GM12878 (cell line): ENCODE measurements around the gene CLEC2B. TPM values are rescaled to one million over a fixed set of nuclear protein-coding genes. Genes with fewer than 3 reads are reported as not detected.

ENCODE experiments used
- ATAC-seq: fragments of 200-7000 bp; cut with Tn5 transposase; 3 replicates; pipeline ENCODE4 v1.9.1; 2020; ENCODE audit warnings: mild to moderate bottlenecking, moderate library complexity
- BruUV-seq: library from RNA; stranded (reverse); fragments of 400-500 nt; replicated peaks from 2 replicates; lab custom pipeline; 2021; lab: Mats Ljungman, UMichigan
- CTCF ChIA-PET: fragments of 300-600 bp; sonication (Branson Sonifier 250); formaldehyde crosslinking; extraction: SDS; loops from one replicate; lab custom pipeline; 2021; ENCODE audit warnings: inconsistent platforms; lab: Yijun Ruan, JAX
- POLR2A ChIA-PET: fragments of 350-600 bp; formaldehyde crosslinking; extraction: SDS; loops from one replicate; lab custom pipeline; 2021; ENCODE audit warnings: inconsistent platforms; lab: Charles Lee
- RAD21 ChIA-PET: fragments of 300-600 bp; sonication (Branson Sonifier 250); formaldehyde crosslinking; loops from one replicate; lab custom pipeline; 2023; ENCODE audit warnings: antibody characterized with exemption; ENCODE audit not compliant: unreplicated experiment; lab: Charles Lee
- SMC1A ChIA-PET: fragments of 300-600 bp; sonication (Branson Sonifier 250); formaldehyde crosslinking; loops from one replicate; lab custom pipeline; 2023; ENCODE audit not compliant: unreplicated experiment, uncharacterized antibody; lab: Charles Lee
- DNase-seq: peaks from one replicate; pipeline ENCODE4 v3.0.0-alpha.2; 2011; ENCODE audit warnings: low read depth, low spot score
- FAIRE-seq: peaks from 3 replicates; lab custom pipeline; 2011; peaks lifted over from hg19 to GRCh38; lab: Jason Lieb, UNC
- H2AFZ ChIP-seq: 2 replicates; pipeline ENCODE4 v1.6.0; 2011; ENCODE audit warnings: low read depth, low read length, control low read depth; ENCODE audit not compliant: control insufficient read depth
- H3K27ac ChIP-seq: 2 replicates; pipeline ENCODE4 v1.5.1; 2011; ENCODE audit warnings: control low read depth; ENCODE audit not compliant: control insufficient read depth, insufficient read depth
- H3K27me3 ChIP-seq, 2 experiments: replicated peaks in 1 of 2; 2 replicates each; pipeline versions ENCODE4 v1.6.0 to v1.6.1; 2011; ENCODE audit warnings: low read length in 1 of 2; ENCODE audit not compliant: control insufficient read depth in 2 of 2, insufficient read depth in 2 of 2
- H3K36me3 ChIP-seq, 2 experiments: 2 replicates each; pipeline ENCODE4 v1.5.1; 2011; ENCODE audit warnings: low read length in 1 of 2; ENCODE audit not compliant: control insufficient read depth in 2 of 2, insufficient read depth in 2 of 2
- H3K4me1 ChIP-seq: 2 replicates; pipeline ENCODE4 v1.6.1; 2011; ENCODE audit warnings: mild to moderate bottlenecking, low read length, moderate library complexity, mixed read lengths; ENCODE audit not compliant: control insufficient read depth, insufficient read depth
- H3K4me2 ChIP-seq: 2 replicates; pipeline ENCODE4 v1.6.0; 2011; ENCODE audit warnings: control low read depth; ENCODE audit not compliant: control insufficient read depth, insufficient read depth
- H3K4me3 ChIP-seq: fragments of 200-600 bp; sonication (generic); 2 replicates; pipeline ENCODE4 v1.5.1; 2016
- H3K79me2 ChIP-seq: 2 replicates; pipeline ENCODE4 v1.6.0; 2011; ENCODE audit warnings: low read length; ENCODE audit not compliant: control insufficient read depth, insufficient read depth
- H3K9ac ChIP-seq: 2 replicates; pipeline ENCODE4 v1.8.0; 2011; ENCODE audit warnings: low read length, control low read depth, mixed read lengths; ENCODE audit not compliant: control insufficient read depth, insufficient read depth
- H3K9me3 ChIP-seq: replicated peaks from 3 replicates; pipeline ENCODE4 v1.5.1; 2011; ENCODE audit warnings: mild to moderate bottlenecking, low read length; ENCODE audit not compliant: control insufficient read depth, insufficient read depth
- H4K20me1 ChIP-seq: 2 replicates; pipeline ENCODE4 v1.6.0; 2011; ENCODE audit not compliant: control insufficient read depth, insufficient read depth
- BMI1 ChIP-seq: fragments of 450-650 bp; IDR thresholded peaks from 2 replicates; pipeline ENCODE4 v1.6.1; 2016; ENCODE audit warnings: mild to moderate bottlenecking, moderate library complexity, borderline replicate concordance
- CBX3 ChIP-seq: fragments of 200-600 bp; sonication (generic); IDR thresholded peaks from 2 replicates; pipeline ENCODE4 v1.6.1; 2016; ENCODE audit warnings: low read depth, borderline replicate concordance
- CBX5 ChIP-seq: sonication (generic); IDR thresholded peaks from 2 replicates; pipeline ENCODE4 v1.6.1; 2016; ENCODE audit warnings: low read depth, moderate library complexity, mild to moderate bottlenecking, inconsistent platforms
- CHD2 ChIP-seq: IDR thresholded peaks from 2 replicates; pipeline ENCODE4 v1.6.1; 2011; ENCODE audit warnings: low read depth, low read length, improper control_type of control experiment, borderline replicate concordance
- HDGF ChIP-seq: fragments of 450-650 bp; IDR thresholded peaks from 2 replicates; pipeline ENCODE4 v1.6.1; 2016; ENCODE audit warnings: antibody characterized with exemption
- KLF5 ChIP-seq: fragments of 450-650 bp; IDR thresholded peaks from 2 replicates; pipeline ENCODE4 v1.6.1; 2014; ENCODE audit warnings: mild to moderate bottlenecking; ENCODE audit not compliant: partially characterized antibody
- NFYA ChIP-seq: IDR thresholded peaks from 2 replicates; pipeline ENCODE4 v1.6.1; 2011; ENCODE audit warnings: low read depth, mild to moderate bottlenecking, low read length, improper control_type of control experiment, borderline replicate concordance
- NR2F1 ChIP-seq: fragments of 450-650 bp; conservative IDR thresholded peaks from 2 replicates; pipeline ENCODE4 v1.6.1; 2017; ENCODE audit warnings: mild to moderate bottlenecking
- NRF1 ChIP-seq: conservative IDR thresholded peaks from 2 replicates; pipeline ENCODE4 v1.6.1; 2011; ENCODE audit warnings: mild to moderate bottlenecking, low read depth, low read length, improper control_type of control experiment
- PAX5 ChIP-seq: IDR thresholded peaks from 2 replicates; pipeline ENCODE4 v1.6.1; 2011; ENCODE audit warnings: low read depth, low read length, borderline replicate concordance
- POLR2A ChIP-seq: IDR thresholded peaks from 2 replicates; pipeline ENCODE4 v1.6.1; 2011; ENCODE audit warnings: low read depth, mild to moderate bottlenecking, low read length
- RFX5 ChIP-seq: IDR thresholded peaks from 2 replicates; pipeline ENCODE4 v1.6.1; 2011; ENCODE audit warnings: low read depth, low read length, improper control_type of control experiment
- SMC3 ChIP-seq: IDR thresholded peaks from 2 replicates; pipeline ENCODE4 v1.6.1; 2011; ENCODE audit warnings: low read length, improper control_type of control experiment, borderline replicate concordance
- SREBF1 ChIP-seq: IDR thresholded peaks from 2 replicates; pipeline ENCODE4 v1.6.1; 2012; ENCODE audit warnings: mild to moderate bottlenecking, low read length
- STAT3 ChIP-seq: IDR thresholded peaks from 2 replicates; pipeline ENCODE4 v1.6.1; 2011; ENCODE audit warnings: low read depth, low read length, improper control_type of control experiment
- WGBS: methylation state at CpG from one replicate; pipeline ENCODE4 v1.1.6; 2016; ENCODE audit warnings: low lambda C conversion rate; ENCODE audit not compliant: insufficient replicate concordance, insufficient coverage; ENCODE audit errors: missing lambda C conversion rate; 5-methylcytosine and 5-hydroxymethylcytosine counted together
- in situ Hi-C: fragments of 300-500 bp; cut with MboI; formaldehyde crosslinking; loops from 9 replicates; pipeline ENCODE4 v1.14.3; 2018; ENCODE audit warnings: mixed read lengths
- intact Hi-C: fragments of 100-400 bp; cut with micrococcal nuclease; formaldehyde crosslinking; loops from one replicate; pipeline ENCODE4 v1.14.2; 2022; ENCODE audit not compliant: unreplicated experiment
- polyA plus RNA-seq, 11 experiments: library from polyadenylated mRNA; depleted of rRNA in 4 of 11; unstranded in 6 of 11; stranded (reverse) in 5 of 11; fragments of >200 nt; fragmentation: Nextera tagmentation in 4 of 11; fragmentation: Illumina TruSeq in 1 of 11; extraction: Ambion mirVana in 4 of 11; extraction: Trizol in 1 of 11; gene quantifications; 1 replicate in 1 of 11; 2 replicates in 10 of 11; pipeline versions ENCODE4 v1.2.1 to v1.2.3, GENCODE V29; 2011 to 2016; ENCODE audit warnings: inconsistent platforms in 2 of 11, missing spikeins in 2 of 11, low read depth in 1 of 11
- total RNA-seq, 4 experiments: library from RNA; depleted of rRNA in 3 of 4; stranded (reverse); fragments of >200 nt in 3 of 4; fragmentation: Illumina TruSeq in 1 of 4; extraction: Trizol in 1 of 4; gene quantifications; 2 replicates each; pipeline versions ENCODE4 v1.2.1 to v1.2.3, GENCODE V29; 2013 to 2021
- TF ChIP-seq, protein P1 (sequence below): fragments of 450-650 bp; IDR thresholded peaks from 2 replicates; pipeline ENCODE4 v1.6.1; 2017; ENCODE audit warnings: mild to moderate bottlenecking, moderate library complexity
- TF ChIP-seq, protein P2 (sequence below): IDR thresholded peaks from 2 replicates; pipeline ENCODE4 v1.6.1; 2012; ENCODE audit warnings: low read depth, low read length, improper control_type of control experiment
- TF ChIP-seq, protein P3 (sequence below): fragments of 450-650 bp; IDR thresholded peaks from 2 replicates; pipeline ENCODE4 v1.6.1; 2017; ENCODE audit warnings: antibody characterized with exemption, mild to moderate bottlenecking, moderate library complexity

The CLEC2B gene
- total and polyA plus RNA-seq, 10 of the 15 experiments (the other 5 are each of a cell fraction or from before 2014, with no cell fraction given) = 7.1 to 21.6 (median 12.0) TPM

DNA sequence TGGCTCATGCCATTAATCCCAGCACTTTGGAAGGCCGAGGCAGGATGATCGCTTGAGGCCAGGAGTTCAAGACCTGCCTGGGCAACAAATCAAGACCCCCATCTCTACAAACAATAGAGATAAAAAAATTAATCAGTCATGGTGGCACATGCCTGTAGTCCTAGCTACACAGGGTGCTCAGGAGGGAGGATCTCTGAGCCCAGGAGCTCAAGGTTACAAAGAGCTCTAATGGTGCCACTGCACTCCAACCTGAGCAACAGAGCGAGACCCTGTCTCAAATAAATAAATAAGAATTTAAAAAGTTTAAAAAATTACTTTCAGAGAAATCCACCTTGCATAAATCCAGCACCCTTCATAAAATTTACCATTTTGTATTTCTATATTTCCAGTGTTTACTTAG, 39.7 kb downstream of the CLEC2B start:
- no peak overlapping the region for H3K9ac ChIP-seq
- H3K27me3 ChIP-seq = no peaks in the 10 kb centered on the region
- ChIA-PET POLR2A (no interaction called here), CTCF (interaction anchor here (0.8 to 1.5 kb wide), 6 partner anchors 9 to 79 kb away, joined by 3 to 5 read pairs (median 4); no protein-coding TSS in a partner anchor), RAD21 (no interaction called here), SMC1A (interaction anchor here (1.3 to 1.5 kb wide), 2 partner anchors 14 to 25 kb away, joined by 3 to 4 read pairs; no protein-coding TSS in a partner anchor)
- H2AFZ ChIP-seq = no peak overlapping the region
- no peaks in the 10 kb centered on the region for H3K9me3 ChIP-seq
- no peak overlapping the region for H3K4me3 ChIP-seq
- BruUV-seq = no TSS peak
- DNase-seq (no peak), ATAC-seq (no peak), FAIRE-seq (no peak)
- no peaks in the 10 kb centered on the region for H3K79me2 ChIP-seq
- H3K4me1 ChIP-seq = no peaks in the 10 kb centered on the region
- no peaks in the 10 kb centered on the region for H3K36me3 ChIP-seq
- no peaks in the 10 kb centered on the region for H4K20me1 ChIP-seq
- in situ Hi-C loops (no loop called here), intact Hi-C loops (no loop called here)
- no peak overlapping the region for H3K4me2 ChIP-seq
- no peak overlapping the region for H3K27ac ChIP-seq
- WGBS = 30% methylated on average over 3 of the region's 3 CpGs
- TF ChIP-seq, protein P1, sequence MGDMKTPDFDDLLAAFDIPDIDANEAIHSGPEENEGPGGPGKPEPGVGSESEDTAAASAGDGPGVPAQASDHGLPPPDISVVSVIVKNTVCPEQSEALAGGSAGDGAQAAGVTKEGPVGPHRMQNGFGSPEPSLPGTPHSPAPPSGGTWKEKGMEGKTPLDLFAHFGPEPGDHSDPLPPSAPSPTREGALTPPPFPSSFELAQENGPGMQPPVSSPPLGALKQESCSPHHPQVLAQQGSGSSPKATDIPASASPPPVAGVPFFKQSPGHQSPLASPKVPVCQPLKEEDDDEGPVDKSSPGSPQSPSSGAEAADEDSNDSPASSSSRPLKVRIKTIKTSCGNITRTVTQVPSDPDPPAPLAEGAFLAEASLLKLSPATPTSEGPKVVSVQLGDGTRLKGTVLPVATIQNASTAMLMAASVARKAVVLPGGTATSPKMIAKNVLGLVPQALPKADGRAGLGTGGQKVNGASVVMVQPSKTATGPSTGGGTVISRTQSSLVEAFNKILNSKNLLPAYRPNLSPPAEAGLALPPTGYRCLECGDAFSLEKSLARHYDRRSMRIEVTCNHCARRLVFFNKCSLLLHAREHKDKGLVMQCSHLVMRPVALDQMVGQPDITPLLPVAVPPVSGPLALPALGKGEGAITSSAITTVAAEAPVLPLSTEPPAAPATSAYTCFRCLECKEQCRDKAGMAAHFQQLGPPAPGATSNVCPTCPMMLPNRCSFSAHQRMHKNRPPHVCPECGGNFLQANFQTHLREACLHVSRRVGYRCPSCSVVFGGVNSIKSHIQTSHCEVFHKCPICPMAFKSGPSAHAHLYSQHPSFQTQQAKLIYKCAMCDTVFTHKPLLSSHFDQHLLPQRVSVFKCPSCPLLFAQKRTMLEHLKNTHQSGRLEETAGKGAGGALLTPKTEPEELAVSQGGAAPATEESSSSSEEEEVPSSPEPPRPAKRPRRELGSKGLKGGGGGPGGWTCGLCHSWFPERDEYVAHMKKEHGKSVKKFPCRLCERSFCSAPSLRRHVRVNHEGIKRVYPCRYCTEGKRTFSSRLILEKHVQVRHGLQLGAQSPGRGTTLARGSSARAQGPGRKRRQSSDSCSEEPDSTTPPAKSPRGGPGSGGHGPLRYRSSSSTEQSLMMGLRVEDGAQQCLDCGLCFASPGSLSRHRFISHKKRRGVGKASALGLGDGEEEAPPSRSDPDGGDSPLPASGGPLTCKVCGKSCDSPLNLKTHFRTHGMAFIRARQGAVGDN = no peak
- TF ChIP-seq CHD2 = no peak
- no peak for TF ChIP-seq HDGF
- TF ChIP-seq, protein P2, sequence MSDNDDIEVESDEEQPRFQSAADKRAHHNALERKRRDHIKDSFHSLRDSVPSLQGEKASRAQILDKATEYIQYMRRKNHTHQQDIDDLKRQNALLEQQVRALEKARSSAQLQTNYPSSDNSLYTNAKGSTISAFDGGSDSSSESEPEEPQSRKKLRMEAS = no peak
- TF ChIP-seq CBX3 = no peak
- TF ChIP-seq KLF5 = no peak
- TF ChIP-seq SMC3 = no peak
- TF ChIP-seq, protein P3, sequence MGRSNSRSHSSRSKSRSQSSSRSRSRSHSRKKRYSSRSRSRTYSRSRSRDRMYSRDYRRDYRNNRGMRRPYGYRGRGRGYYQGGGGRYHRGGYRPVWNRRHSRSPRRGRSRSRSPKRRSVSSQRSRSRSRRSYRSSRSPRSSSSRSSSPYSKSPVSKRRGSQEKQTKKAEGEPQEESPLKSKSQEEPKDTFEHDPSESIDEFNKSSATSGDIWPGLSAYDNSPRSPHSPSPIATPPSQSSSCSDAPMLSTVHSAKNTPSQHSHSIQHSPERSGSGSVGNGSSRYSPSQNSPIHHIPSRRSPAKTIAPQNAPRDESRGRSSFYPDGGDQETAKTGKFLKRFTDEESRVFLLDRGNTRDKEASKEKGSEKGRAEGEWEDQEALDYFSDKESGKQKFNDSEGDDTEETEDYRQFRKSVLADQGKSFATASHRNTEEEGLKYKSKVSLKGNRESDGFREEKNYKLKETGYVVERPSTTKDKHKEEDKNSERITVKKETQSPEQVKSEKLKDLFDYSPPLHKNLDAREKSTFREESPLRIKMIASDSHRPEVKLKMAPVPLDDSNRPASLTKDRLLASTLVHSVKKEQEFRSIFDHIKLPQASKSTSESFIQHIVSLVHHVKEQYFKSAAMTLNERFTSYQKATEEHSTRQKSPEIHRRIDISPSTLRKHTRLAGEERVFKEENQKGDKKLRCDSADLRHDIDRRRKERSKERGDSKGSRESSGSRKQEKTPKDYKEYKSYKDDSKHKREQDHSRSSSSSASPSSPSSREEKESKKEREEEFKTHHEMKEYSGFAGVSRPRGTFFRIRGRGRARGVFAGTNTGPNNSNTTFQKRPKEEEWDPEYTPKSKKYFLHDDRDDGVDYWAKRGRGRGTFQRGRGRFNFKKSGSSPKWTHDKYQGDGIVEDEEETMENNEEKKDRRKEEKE = no peak
- TF ChIP-seq NRF1 = no peak
- TF ChIP-seq SREBF1 = no peak
- TF ChIP-seq NFYA = no peak
- TF ChIP-seq NR2F1 = no peak
- TF ChIP-seq BMI1 = no peak
- no peak for TF ChIP-seq PAX5
- no peak for TF ChIP-seq CBX5
- no peak for TF ChIP-seq STAT3
- no peak for TF ChIP-seq RFX5
- no peak for TF ChIP-seq POLR2A
